Esophagus muscularis mucosa (tissue), 4 donors: Measurements from ENCODE around the gene LPO. TPM values are rescaled to one million over a fixed set of nuclear protein-coding genes. Genes with fewer than 3 reads are reported as not detected.
A peak's percentile ranks its signal among the peaks of the same experiment; 100 is the strongest.

Source experiments
- DNase-seq: peaks from one replicate; pipeline ENCODE4 v3.0.0-alpha.2; 2017; ENCODE audit errors: extremely low spot score
- H3K27ac ChIP-seq, 4 donors: fragments of 200-600 bp; sonication (generic); replicated peaks in 1 of 4; 1 replicate in 3 of 4; 2 replicates in 1 of 4; pipeline ENCODE4 v1.5.1; 2016 to 2019; ENCODE audit warnings: mild to moderate bottlenecking in 1 of 4
- H3K27me3 ChIP-seq, 4 donors: fragments of 200-600 bp; sonication (generic); one replicate each; pipeline versions ENCODE4 v1.5.1 to v1.6.0; 2016 to 2019
- H3K36me3 ChIP-seq, 4 donors: fragments of 200-600 bp; sonication (generic); one replicate each; pipeline ENCODE4 v1.5.1; 2016 to 2019
- H3K4me1 ChIP-seq, 4 donors: fragments of 200-600 bp; sonication (generic); one replicate each; pipeline ENCODE4 v1.5.1; 2016 to 2019
- H3K4me3 ChIP-seq, 4 donors: fragments of 200-600 bp; sonication (generic); 1 replicate in 2 of 4; 2 replicates in 2 of 4; pipeline ENCODE4 v1.5.1; 2016 to 2019; ENCODE audit warnings: mild to moderate bottlenecking in 4 of 4, moderate library complexity in 1 of 4
- H3K9me3 ChIP-seq, 4 donors: fragments of 200-600 bp; sonication (generic); 1 replicate in 3 of 4; 2 replicates in 1 of 4; pipeline ENCODE4 v1.5.1; 2016 to 2019
- CTCF ChIP-seq, 3 experiments: fragments of 200-600 bp in 2 of 3; fragments of 450-650 bp in 1 of 3; sonication (generic) in 2 of 3; IDR thresholded peaks; one replicate each; pipeline ENCODE4 v1.5.1; 2017 to 2019; ENCODE audit warnings: antibody characterized with exemption in 3 of 3, mild to moderate bottlenecking in 2 of 3, moderate library complexity in 1 of 3
- EP300 ChIP-seq: sonication (generic); formaldehyde crosslinking; IDR thresholded peaks from one replicate; pipeline ENCODE4 v1.6.1; 2017; ENCODE audit warnings: antibody characterized with exemption
- POLR2A ChIP-seq: fragments of 450-650 bp; IDR thresholded peaks from one replicate; pipeline ENCODE4 v1.6.1; 2017; ENCODE audit warnings: antibody characterized with exemption, moderate library complexity, mild to moderate bottlenecking, low read depth
- POLR2AphosphoS5 ChIP-seq, 2 donors: sonication (generic); formaldehyde crosslinking; IDR thresholded peaks; one replicate each; pipeline ENCODE4 v1.6.1; 2017; ENCODE audit warnings: antibody characterized with exemption in 2 of 2
- WGBS: methylation state at CpG from one replicate; pipeline ENCODE4 v1.1.5; 2018; 5-methylcytosine and 5-hydroxymethylcytosine counted together
- intact Hi-C: fragments of 100-400 bp; cut with DNase I; formaldehyde crosslinking; loops from one replicate; pipeline ENCODE4 v1.15.1; 2023
- total RNA-seq, 4 donors: library from RNA; depleted of rRNA; stranded (reverse); fragments of >200 nt; gene quantifications; one replicate each; pipeline versions ENCODE4 v1.1.0 to v1.2.1, GENCODE V29; 2016

Gene LPO
- total RNA-seq, 4 donors from 2014 or later, result not detected

- Histone ChIP-seq H3K27me3 (peaks cover 0 to 52% (median 3%) of the 10 kb centered on the region in 4 donors), H3K27ac (no peak overlapping the region), H3K36me3 (no peaks in the 10 kb centered on the region), H3K4me1 (no peaks in the 10 kb centered on the region), H3K4me3 (no peak overlapping the region), H3K9me3 (no peaks in the 10 kb centered on the region)
- intact Hi-C loops, result no loop called here
- no peak for DNase-seq
- no peak for TF ChIP-seq POLR2A
- TF ChIP-seq CTCF (IDR thresholded peaks at IDR 0.05), result no peak
- TF ChIP-seq EP300, result no peak
- TF ChIP-seq POLR2AphosphoS5 (IDR thresholded peaks at IDR 0.05), result no peak
- WGBS, result 72% methylated on average over 3 of the region's 3 CpGs
Measured at GRCh38 chr17:58233543-58233942, 4.8 kb upstream of the LPO start.

- Histone ChIP-seq H3K36me3 (no peaks in the 10 kb centered on the region), H3K4me1 (no peaks in the 10 kb centered on the region), H3K27me3 (peaks cover 0 to 58% (median 3%) of the 10 kb centered on the region in 4 donors), H3K9me3 (no peaks in the 10 kb centered on the region), H3K27ac (no peak overlapping the region), H3K4me3 (no peak overlapping the region)
- DNase-seq, result no peak
- TF ChIP-seq EP300, result no peak
- no peak for TF ChIP-seq POLR2AphosphoS5 (IDR thresholded peaks at IDR 0.05)
- no peak for TF ChIP-seq CTCF (IDR thresholded peaks at IDR 0.05)
- TF ChIP-seq POLR2A, result no peak
- intact Hi-C loops, result no loop called here
- WGBS, result 80% methylated on average over 3 of the region's 3 CpGs
Measured at GRCh38 chr17:58234512-58234911, 3.9 kb upstream of the LPO start.

- no peak overlapping the region for H3K27ac ChIP-seq
- H3K36me3 ChIP-seq, result no peaks in the 10 kb centered on the region
- DNase-seq, result no peak
- H3K4me1 ChIP-seq, result no peaks in the 10 kb centered on the region
- TF ChIP-seq CTCF (IDR thresholded peaks at IDR 0.05) (no peak), POLR2A (no peak), POLR2AphosphoS5 (IDR thresholded peaks at IDR 0.05) (no peak), EP300 (no peak)
- intact Hi-C loops, result no loop called here
- H3K4me3 ChIP-seq, result no peak overlapping the region
- H3K9me3 ChIP-seq, result no peaks in the 10 kb centered on the region
- peaks cover 0 to 49% (median 3%) of the 10 kb centered on the region in 4 donors for H3K27me3 ChIP-seq
- 50% methylated on average over 1 of the region's 1 CpG for WGBS
Measured at GRCh38 chr17:58235821-58236220, 2.6 kb upstream of the LPO start.

GRCh38 chr17:58236394-58236793 is 2.0 kb upstream of the LPO start:
- DNase-seq, result peak; percentile 31
- 60% methylated on average over 2 of the region's 2 CpGs for WGBS
- TF ChIP-seq CTCF (IDR thresholded peaks at IDR 0.05) (no peak), POLR2AphosphoS5 (IDR thresholded peaks at IDR 0.05) (no peak), POLR2A (no peak), EP300 (no peak)
- no peaks in the 10 kb centered on the region for H3K36me3 ChIP-seq
- intact Hi-C loops, result no loop called here
- H3K9me3 ChIP-seq, result no peaks in the 10 kb centered on the region
- H3K4me3 ChIP-seq, result no peak overlapping the region
- no peak overlapping the region for H3K27ac ChIP-seq
- no peaks in the 10 kb centered on the region for H3K4me1 ChIP-seq
- H3K27me3 ChIP-seq, result peaks cover 0 to 52% (median 3%) of the 10 kb centered on the region in 4 donors

GRCh38 chr17:58239987-58240386 is 1.6 kb downstream of the LPO start:
- H3K4me1 ChIP-seq, result no peaks in the 10 kb centered on the region
- peaks cover 0 to 63% (median under 1%) of the 10 kb centered on the region in 4 donors for H3K27me3 ChIP-seq
- intact Hi-C loops, result no loop called here
- no peak for DNase-seq
- H3K4me3 ChIP-seq, result no peak overlapping the region
- no peaks in the 10 kb centered on the region for H3K36me3 ChIP-seq
- TF ChIP-seq CTCF (IDR thresholded peaks at IDR 0.05) (no peak), POLR2AphosphoS5 (IDR thresholded peaks at IDR 0.05) (no peak), EP300 (no peak), POLR2A (no peak)
- no peaks in the 10 kb centered on the region for H3K9me3 ChIP-seq
- no peak overlapping the region for H3K27ac ChIP-seq
- 54% methylated on average over 1 of the region's 1 CpG for WGBS
